Liver (tissue), 9 donors: ENCODE measurements around the gene CASTOR1. TPM values are rescaled to one million over a fixed set of nuclear protein-coding genes. Genes with fewer than 3 reads are reported as not detected.

Source experiments
- DNase-seq: peaks from one replicate; pipeline ENCODE4 v3.0.0-alpha.2; 2017; ENCODE audit warnings: low spot score
- H3K27ac ChIP-seq, 2 donors: one replicate each; pipeline ENCODE4 v1.7.0; 2013; ENCODE audit warnings: inconsistent platforms in 2 of 2, low read length in 2 of 2, control low read depth in 1 of 2, low read depth in 1 of 2, mild to moderate bottlenecking in 1 of 2
- H3K27me3 ChIP-seq, 4 donors: one replicate each; pipeline versions ENCODE4 v1.6.1 to v1.7.0; 2013; ENCODE audit warnings: low read length in 3 of 4, inconsistent platforms in 1 of 4, mild to moderate bottlenecking in 1 of 4, moderate library complexity in 1 of 4; ENCODE audit not compliant: control insufficient read depth in 4 of 4, insufficient read depth in 4 of 4
- H3K36me3 ChIP-seq, 4 donors: one replicate each; pipeline versions ENCODE4 v1.6.1 to v1.7.0; 2013; ENCODE audit warnings: low read length in 3 of 4, mild to moderate bottlenecking in 3 of 4, low read depth in 1 of 4, moderate library complexity in 1 of 4; ENCODE audit not compliant: control insufficient read depth in 4 of 4, insufficient read depth in 3 of 4
- H3K4me1 ChIP-seq, 4 donors: one replicate each; pipeline versions ENCODE4 v1.6.1 to v1.7.0; 2013; ENCODE audit warnings: low read length in 3 of 4, mild to moderate bottlenecking in 3 of 4, moderate library complexity in 1 of 4; ENCODE audit not compliant: control insufficient read depth in 4 of 4, insufficient read depth in 4 of 4
- H3K4me3 ChIP-seq, 3 donors: one replicate each; pipeline versions ENCODE4 v1.6.1 to v1.7.0; 2013; ENCODE audit warnings: low read length in 3 of 3, control low read depth in 1 of 3, low read depth in 1 of 3, mild to moderate bottlenecking in 1 of 3
- H3K9ac ChIP-seq, 2 donors: one replicate each; pipeline ENCODE4 v1.7.0; 2013; ENCODE audit warnings: low read length in 2 of 2, mild to moderate bottlenecking in 2 of 2, moderate library complexity in 2 of 2, control low read depth in 1 of 2, low read depth in 1 of 2
- H3K9me3 ChIP-seq, 4 donors: one replicate each; pipeline versions ENCODE4 v1.6.1 to v1.7.0; 2013; ENCODE audit warnings: low read length in 3 of 4; ENCODE audit not compliant: control insufficient read depth in 4 of 4
- ATF3 ChIP-seq: IDR thresholded peaks from 2 replicates; pipeline ENCODE4 v1.6.1; 2016; ENCODE audit warnings: antibody characterized with exemption
- CTCF ChIP-seq: fragments of 150-350 bp; IDR thresholded peaks from 2 replicates; pipeline ENCODE4 v1.5.1; 2017; ENCODE audit warnings: improper control_type of control experiment, low read depth, low read length; ENCODE audit not compliant: missing input control
- EGR1 ChIP-seq, 2 donors: IDR thresholded peaks; 2 replicates each; pipeline ENCODE4 v1.6.1; 2016 to 2018; ENCODE audit warnings: antibody characterized with exemption in 2 of 2, low read depth in 2 of 2
- FOXA1 ChIP-seq: IDR thresholded peaks from 2 replicates; pipeline ENCODE4 v1.6.1; 2016; ENCODE audit warnings: antibody characterized with exemption
- FOXA2 ChIP-seq: IDR thresholded peaks from 2 replicates; pipeline ENCODE4 v1.6.1; 2016; ENCODE audit warnings: antibody characterized with exemption
- GABPA ChIP-seq, 2 donors: IDR thresholded peaks in 1 of 2; conservative IDR thresholded peaks in 1 of 2; 2 replicates each; pipeline ENCODE4 v1.6.1; 2016; ENCODE audit warnings: antibody characterized with exemption in 2 of 2, mild to moderate bottlenecking in 1 of 2, moderate library complexity in 1 of 2
- HNF4A ChIP-seq, 2 donors: conservative IDR thresholded peaks; 2 replicates each; pipeline ENCODE4 v1.6.1; 2016; ENCODE audit warnings: antibody characterized with exemption in 2 of 2, mild to moderate bottlenecking in 2 of 2
- HNF4G ChIP-seq: IDR thresholded peaks from 2 replicates; pipeline ENCODE4 v1.6.1; 2016; ENCODE audit warnings: antibody characterized with exemption
- JUND ChIP-seq, 2 donors: IDR thresholded peaks; 2 replicates each; pipeline ENCODE4 v1.6.1; 2016; ENCODE audit warnings: antibody characterized with exemption in 2 of 2
- MAX ChIP-seq: IDR thresholded peaks from 2 replicates; pipeline ENCODE4 v1.6.1; 2016; ENCODE audit warnings: antibody characterized with exemption
- NR2F2 ChIP-seq: IDR thresholded peaks from 2 replicates; pipeline ENCODE4 v1.6.1; 2016; ENCODE audit warnings: antibody characterized with exemption
- RAD21 ChIP-seq, 2 donors: IDR thresholded peaks; 2 replicates each; pipeline ENCODE4 v1.6.1; 2016; ENCODE audit warnings: antibody characterized with exemption in 2 of 2, mild to moderate bottlenecking in 2 of 2
- RXRA ChIP-seq, 2 donors: IDR thresholded peaks; 2 replicates each; pipeline ENCODE4 v1.6.1; 2017 to 2018; ENCODE audit warnings: antibody characterized with exemption in 2 of 2, mild to moderate bottlenecking in 1 of 2
- SP1 ChIP-seq: IDR thresholded peaks from 2 replicates; pipeline ENCODE4 v1.6.1; 2018; ENCODE audit warnings: antibody characterized with exemption, mild to moderate bottlenecking
- TAF1 ChIP-seq: conservative IDR thresholded peaks from 2 replicates; pipeline ENCODE4 v1.6.1; 2016; ENCODE audit warnings: antibody characterized with exemption, mild to moderate bottlenecking
- WGBS: extraction: QIAGEN DNeasy Blood & Tissue Kit; methylation state at CpG from one replicate; pipeline ENCODE4 v1.1.7; 2013; 5-methylcytosine and 5-hydroxymethylcytosine counted together
- polyA plus RNA-seq, 2 donors: library from polyadenylated mRNA; stranded (reverse) in 1 of 2; unstranded in 1 of 2; fragments of 200-250 nt in 1 of 2; fragments of >200 nt in 1 of 2; fragmentation: Nextera tagmentation in 1 of 2; extraction: Ambion mirVana in 1 of 2; gene quantifications; one replicate each; pipeline versions ENCODE4 v1.2.1 to v1.2.3, GENCODE V29; 2013 to 2015
- total RNA-seq, 2 donors: library from RNA; depleted of rRNA; stranded (reverse); fragments of >200 nt; gene quantifications; one replicate each; pipeline ENCODE4 v1.2.3, GENCODE V29; 2014
- donor health status: healthy.
- donor health status: healthy.
- donor health status: healthy.
- donor health status: healthy.
- donor health status: healthy.

CASTOR1 gene
- total and polyA plus RNA-seq, 4 donors, result 1.8 to 5.4 (median 2.4) TPM

- WGBS, result 90% methylated on average over 9 of the region's 9 CpGs
- H3K27me3 ChIP-seq, result no peaks in the 10 kb centered on the region
- no peak overlapping the region for H3K9ac ChIP-seq
- peaks cover 0 to 8% (median 0%) of the 10 kb centered on the region in 4 donors for H3K36me3 ChIP-seq
- H3K4me1 ChIP-seq, result peaks cover 4 to 23% (median 16%) of the 10 kb centered on the region in 4 donors
- no peaks in the 10 kb centered on the region for H3K9me3 ChIP-seq
- H3K4me3 ChIP-seq, result no peak overlapping the region
- no peak overlapping the region for H3K27ac ChIP-seq
- TF ChIP-seq HNF4A (conservative IDR thresholded peaks at IDR 0.05), result no peak
- TF ChIP-seq SP1, result no peak
- no peak for TF ChIP-seq NR2F2
- TF ChIP-seq ATF3, result no peak
- no peak for TF ChIP-seq MAX
- TF ChIP-seq FOXA1, result no peak
- no peak for TF ChIP-seq RAD21 (IDR thresholded peaks at IDR 0.05)
- no peak for TF ChIP-seq CTCF
- no peak for TF ChIP-seq HNF4G
- TF ChIP-seq FOXA2, result no peak
- TF ChIP-seq EGR1 (IDR thresholded peaks at IDR 0.05; ENCODE audit: low read depth in 2 of 2), result no peak
- DNase-seq, result peak; percentile 86
These were observed 5.1 kb downstream of the CASTOR1 start for GRCh38 chr22:30284172-30284571.

GRCh38 chr22:30283342-30283741 is 6.0 kb downstream of the CASTOR1 start:
- H3K4me1 ChIP-seq, result peaks cover 1 to 15% (median 10%) of the 10 kb centered on the region in 4 donors
- no peak overlapping the region for H3K9ac ChIP-seq
- WGBS, result 90% methylated on average over 4 of the region's 4 CpGs
- H3K9me3 ChIP-seq, result no peaks in the 10 kb centered on the region
- peak; percentile 51 for DNase-seq
- TF ChIP-seq MAX (no peak), RXRA (IDR thresholded peaks at IDR 0.05) (no peak), TAF1 (no peak), ATF3 (no peak), JUND (IDR thresholded peaks at IDR 0.05) (no peak), FOXA1 (no peak), NR2F2 (no peak), FOXA2 (no peak), HNF4G (no peak), GABPA (IDR thresholded peaks at IDR 0.05 in 1 of 2, conservative IDR thresholded peaks at IDR 0.05 in 1 of 2) (no peak), SP1 (no peak), CTCF (no peak)
- H3K36me3 ChIP-seq, result peaks cover 0 to 8% (median 0%) of the 10 kb centered on the region in 4 donors
- no peak overlapping the region for H3K4me3 ChIP-seq
- H3K27me3 ChIP-seq, result no peaks in the 10 kb centered on the region
- H3K27ac ChIP-seq, result no peak overlapping the region
